GM19328 (cell line): ENCODE data around the gene PHLDB1.
"Not testable (repeated sequence)": the region's sequence is repeated elsewhere in the genome, so short reads cannot be mapped to it uniquely, and the experiment has no call there.

ENCODE experiments used
- ATAC-seq: cut with Tn5 transposase; IDR thresholded peaks from one replicate; pipeline ENCODE4 v1.9.1; 2021; ENCODE audit warnings: mild to moderate bottlenecking, moderate library complexity; ENCODE audit not compliant: unreplicated experiment

Gene PHLDB1

GRCh38 chr11:118657709-118658428 is 50.5 kb downstream of the PHLDB1 start:
- ATAC-seq = no peak

DNA sequence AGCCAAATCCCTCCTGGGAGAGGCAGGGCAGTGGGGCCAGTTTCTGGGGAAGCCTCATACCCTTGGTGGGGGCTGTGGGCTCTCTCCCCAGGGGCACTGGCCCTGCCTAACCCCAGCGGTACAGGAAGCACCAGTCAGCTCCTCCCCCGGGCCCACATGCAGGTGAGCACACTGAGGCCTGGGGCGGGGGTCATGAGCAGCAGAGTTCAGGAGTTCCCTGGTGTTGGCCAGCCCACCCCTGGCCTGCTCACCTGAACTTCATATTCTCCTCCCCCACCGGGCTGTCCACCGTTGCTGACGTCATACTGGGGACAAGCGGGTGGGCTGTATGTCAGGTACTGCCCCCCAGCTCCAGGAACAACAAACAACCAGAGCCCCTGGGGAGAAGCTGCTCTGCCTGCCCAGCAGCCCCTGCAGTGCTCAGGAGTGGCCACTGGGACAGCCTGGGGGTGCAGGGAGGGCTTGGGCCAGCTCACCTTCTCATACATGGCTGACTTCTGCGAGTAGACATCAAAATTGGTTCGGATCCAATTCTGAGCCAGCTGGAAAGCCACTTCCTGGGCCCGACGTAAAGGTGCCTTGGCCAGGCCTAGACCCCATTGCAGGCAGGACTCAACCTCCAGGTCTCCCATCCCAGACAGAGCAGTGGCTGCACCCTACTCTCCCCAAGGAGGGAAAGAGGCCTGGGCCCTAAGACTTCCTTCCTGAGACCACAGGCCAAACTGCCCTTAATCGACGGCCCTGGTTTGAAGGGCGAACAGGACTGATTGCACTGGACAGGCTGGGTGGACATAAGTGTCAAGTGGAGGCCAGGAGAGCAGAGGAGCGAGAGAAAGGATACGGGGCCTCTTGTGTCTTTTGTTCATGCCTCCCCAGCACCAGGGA is 51.3 kb downstream of the PHLDB1 start:
- ATAC-seq = no peak

DNA sequence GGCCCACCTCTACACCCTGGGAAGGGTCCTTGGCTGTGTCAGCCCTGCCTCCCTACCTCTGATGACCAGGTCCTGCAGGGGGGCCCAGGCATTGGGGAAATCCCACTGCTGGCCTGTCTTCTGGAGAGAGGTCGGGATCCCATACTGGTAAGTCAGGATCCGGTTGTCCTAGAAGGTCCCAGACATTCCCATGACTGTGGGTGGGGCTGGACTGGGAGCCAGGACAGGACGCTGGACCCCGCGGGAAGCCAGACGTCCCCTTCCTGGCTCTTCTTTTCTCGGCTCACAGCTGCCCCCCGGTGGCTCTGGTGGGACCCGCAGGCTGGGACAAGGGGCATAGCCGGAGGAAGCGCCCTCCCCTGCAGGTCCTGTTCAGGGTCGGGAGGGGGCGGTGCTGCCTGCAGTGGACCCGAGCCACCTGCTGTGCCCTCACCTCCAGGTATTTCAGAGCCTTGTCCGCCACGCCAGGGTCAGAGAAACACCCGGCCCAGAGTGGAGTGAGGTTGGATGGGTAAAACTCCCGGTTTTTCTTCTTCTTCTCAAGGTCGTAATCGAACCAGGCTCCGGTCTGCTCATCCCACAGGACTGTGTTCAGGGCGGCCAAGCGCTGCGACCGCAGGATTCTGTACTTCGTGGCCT is 52.0 kb downstream of the PHLDB1 start:
- no peak for ATAC-seq

DNA sequence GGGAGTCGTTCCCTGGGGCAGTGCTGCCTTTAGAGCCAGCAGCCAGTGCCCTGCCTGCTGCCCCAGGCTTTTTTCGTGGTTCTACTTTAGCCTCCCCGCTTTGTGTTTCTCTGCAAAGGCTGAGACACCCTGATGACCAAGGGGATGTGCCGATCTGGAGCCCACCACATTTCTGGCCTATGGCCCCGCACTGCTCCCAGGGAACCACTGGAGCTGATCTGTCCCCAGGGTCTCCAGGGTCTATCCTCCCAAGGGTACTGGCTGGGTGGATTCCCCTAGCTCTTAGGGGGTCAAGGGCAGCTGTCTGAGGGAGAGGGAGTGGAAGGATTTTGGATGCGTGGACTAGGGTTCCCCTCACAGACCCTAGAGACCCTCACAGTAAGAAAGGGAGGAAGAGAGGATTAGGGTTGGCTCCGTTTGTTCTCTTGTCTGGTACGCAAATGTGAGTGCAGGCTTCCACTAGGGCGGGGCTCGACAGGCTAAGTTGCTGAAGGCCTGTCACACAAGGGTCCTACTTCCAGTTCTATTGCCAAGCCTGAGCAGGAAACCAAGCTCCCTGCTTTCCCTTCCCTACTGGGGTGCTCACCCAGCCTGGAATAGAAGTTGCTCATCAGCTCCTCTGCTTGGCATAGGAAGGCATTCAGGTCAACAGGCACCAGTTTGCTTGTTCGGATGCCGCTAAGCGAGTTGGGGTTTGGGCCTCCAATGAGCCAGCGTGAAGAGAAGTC is 52.7 kb downstream of the PHLDB1 start:
- ATAC-seq = no peak

DNA sequence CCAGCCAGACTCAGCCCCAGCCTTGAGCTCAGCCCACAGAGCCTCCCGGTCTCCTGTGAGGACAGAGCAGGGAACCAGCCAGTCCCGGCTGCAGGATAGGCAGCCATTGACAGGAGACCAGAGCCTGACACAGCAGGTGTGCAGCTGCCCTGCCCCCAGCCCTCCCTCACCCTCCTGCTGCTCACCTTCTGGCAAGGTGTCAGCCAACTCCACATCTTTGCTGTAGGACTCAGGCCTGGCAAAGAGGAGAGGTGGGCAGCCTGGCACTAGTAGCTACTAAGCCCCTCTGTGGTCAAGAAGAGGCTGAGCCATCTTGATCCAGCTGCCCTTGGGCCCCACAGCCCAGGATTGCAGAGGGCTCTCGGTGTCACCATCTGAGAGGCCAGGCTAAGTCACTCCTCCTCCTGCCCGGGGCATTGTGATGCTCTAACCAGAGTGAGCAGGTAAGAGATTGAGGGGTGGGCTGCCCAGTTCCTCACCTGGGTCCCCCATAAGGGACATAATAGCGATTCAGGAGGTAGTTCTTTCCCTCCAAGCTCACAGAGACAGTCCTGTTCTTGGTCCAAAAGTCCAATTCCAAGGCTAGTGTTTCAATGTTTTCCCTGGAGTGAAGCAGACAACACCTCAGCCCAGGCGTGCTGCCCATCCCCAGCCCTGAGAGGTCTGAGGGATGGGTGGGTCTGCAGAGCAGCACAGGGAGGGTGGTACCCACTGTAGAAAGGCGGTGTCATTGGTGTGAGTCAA is 53.4 kb downstream of the PHLDB1 start:
- ATAC-seq = no peak

DNA sequence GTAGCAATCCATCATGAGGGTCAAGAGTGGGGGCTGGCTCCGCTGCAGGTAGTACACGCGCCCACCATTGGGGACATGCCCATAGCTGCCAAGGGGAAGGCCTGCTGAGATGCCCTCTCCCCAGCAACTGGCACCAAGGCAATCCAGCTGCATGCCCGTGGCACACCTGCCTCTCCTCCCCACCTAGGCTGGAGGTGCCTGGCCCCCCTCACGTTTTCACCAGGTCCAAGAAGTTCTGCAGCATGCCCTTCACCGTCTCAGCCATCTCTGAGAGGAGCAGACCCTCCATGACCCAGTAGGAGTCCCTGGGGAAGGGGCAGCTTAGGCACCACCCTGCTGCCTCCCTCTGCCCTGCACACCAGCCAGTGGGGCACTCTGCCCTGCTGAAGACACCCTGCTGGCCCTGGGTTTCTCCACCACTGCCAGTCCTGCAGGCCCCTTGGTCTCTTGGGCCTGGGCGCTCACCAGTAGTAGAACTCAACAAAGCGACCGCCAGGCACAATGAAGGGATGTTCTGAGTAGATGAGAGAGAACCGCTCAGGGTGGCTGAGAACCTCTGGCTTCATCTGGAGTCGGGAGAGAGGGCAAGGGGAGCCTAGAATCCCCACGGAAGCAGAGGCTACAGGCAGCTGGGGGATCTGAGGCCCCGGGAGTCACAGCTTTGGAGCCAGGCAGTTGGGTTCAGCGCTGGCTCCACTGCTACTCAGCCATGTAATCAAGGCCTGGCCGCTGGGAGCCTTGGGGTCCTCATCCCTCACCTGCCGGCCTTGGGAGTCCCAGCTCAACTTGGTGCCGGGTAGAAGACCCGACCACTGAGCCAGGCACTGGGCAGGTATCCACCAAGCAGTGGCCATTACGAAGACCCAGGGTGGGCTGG is 54.2 kb downstream of the PHLDB1 start:
- no peak for ATAC-seq

- no peak for ATAC-seq
Measured at GRCh38 chr11:118662401-118663271, 55.2 kb downstream of the PHLDB1 start.

- no peak for ATAC-seq
Measured at GRCh38 chr11:118663381-118663780, 56.0 kb downstream of the PHLDB1 start.

GRCh38 chr11:118663902-118664301 is 56.5 kb downstream of the PHLDB1 start:
- ATAC-seq = no peak

DNA sequence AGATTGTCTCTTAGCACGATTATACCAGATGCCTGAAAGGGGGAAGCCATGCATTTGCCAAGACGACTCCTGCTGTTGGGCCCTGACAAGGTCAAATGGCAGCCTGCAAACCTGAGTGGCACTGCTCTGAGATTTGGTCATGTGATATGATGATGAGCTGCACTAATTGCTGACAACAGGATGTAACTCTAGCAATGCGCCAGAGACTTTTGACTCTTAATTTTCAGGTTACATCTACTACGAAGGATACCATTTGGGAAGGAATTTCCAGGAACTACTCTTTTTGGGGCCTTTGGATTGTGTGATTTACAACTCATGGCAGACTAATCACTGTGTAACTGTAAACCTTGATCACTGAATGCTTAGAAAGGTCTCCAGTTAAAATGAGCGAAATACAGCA is 59.0 kb downstream of the PHLDB1 start:
- ATAC-seq = no peak

DNA sequence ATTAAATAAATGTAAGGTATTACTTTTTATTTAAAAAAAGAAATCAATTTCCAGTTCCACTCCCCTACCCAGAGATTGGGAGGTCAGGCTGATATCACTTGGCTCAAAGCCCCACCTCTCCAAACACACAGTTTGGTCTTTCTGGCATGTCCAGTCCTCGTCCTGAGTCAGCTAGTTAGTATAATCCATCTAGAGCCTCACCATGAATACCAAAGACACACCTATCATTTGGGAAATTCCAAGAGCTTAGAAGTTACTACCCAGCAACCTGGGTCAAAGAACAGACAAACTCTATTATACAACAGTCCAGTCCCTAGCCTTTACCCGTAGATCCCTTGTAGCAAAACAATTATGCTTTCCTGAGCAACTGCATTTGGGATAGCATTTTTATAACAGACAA is 62.6 kb downstream of the PHLDB1 start:
- ATAC-seq = no peak

GRCh38 chr11:118671254-118671653 is 63.8 kb downstream of the PHLDB1 start:
- no peak for ATAC-seq

- ATAC-seq = no peak
Measured at GRCh38 chr11:118672846-118673245, 65.4 kb downstream of the PHLDB1 start.

DNA sequence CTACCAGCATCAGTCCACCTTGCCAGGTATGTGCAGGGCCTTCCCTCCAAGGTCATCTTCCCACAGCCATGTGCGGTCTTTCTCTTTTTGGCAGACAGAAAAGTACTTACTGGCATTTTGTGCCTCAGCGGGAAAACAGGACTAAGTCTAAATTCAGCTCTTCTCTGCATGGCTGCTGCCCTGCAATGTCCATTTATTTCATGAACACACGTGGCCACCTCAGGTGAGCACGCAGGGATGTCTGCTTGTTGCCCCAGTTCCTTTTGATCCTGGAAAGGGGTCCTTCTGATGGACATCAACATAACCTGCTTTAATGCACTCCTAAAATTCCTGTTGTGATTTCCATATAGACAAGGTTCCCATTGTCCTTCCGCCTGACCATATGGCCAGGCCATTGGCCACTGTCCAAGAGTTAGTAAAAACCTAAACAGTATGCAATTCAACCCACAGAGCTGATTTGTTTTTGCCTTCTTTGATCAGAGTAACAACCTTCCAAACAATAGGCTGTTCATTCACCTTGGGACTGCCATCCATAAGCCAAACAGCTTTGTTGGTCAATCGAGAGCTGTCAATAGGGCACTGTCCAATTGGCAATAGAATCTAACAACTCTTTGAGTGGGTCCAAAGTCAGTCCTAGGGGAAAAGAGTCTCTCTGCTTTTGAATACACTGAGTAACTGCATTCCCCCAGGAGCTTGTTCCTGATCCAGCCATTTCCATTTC is 66.1 kb downstream of the PHLDB1 start:
- no peak for ATAC-seq

DNA sequence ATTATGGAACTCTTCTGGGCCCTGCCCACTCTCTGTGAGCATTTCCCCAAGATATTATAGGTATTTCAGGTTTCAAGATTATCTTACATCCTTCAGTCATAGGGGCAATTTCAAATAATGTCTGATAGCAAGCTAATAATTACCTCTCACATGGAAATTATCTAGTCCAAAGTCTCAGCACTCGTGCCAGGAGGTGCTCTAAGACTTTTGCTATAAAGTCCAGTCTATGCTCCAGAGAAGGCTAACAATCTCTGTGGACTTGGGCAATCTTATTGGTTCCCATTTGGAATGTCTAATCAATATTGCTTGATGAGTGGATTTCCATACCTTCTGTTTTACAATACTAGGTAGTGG is 66.6 kb downstream of the PHLDB1 start:
- ATAC-seq = no peak

DNA sequence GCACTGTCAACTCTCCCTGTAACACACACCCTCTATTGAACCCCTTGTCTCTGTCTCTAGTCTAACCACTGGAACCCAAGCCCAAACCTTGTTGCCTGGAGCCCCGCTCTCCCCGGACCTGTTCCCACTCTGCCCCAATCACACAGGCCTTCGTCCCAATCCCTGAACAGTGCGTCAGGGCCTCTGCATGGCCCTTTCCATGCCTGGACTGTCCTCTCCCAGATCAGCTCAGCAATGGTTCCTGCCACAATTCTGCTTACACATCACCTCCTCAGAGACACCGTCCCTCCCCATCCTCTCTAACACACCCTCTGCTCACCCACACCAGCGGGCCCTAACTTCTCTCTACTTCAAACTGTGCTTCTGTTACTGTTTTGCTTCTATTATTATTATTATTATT is 70.6 kb downstream of the PHLDB1 start:
- ATAC-seq = no peak

DNA sequence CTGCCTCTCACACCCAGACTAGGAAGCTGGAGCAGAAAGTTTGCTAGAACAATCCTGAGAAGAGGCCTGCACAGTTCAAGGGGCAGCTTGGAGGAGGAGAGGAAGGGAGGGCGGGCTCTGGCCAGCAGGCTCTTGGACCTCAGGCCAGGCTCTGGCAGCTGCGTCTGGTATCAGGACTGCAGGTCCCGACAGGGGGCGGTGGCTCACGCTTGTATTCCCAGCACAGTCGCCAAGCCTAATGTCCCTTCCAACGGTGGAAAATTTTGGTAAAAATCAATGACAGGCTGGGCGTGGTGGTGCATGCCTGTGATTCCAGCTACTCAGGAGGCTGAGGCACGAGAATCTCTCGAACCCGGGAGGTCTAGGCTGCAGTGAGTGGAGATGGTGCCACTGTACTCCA is 71.5 kb downstream of the PHLDB1 start:
- ATAC-seq = not testable (repeated sequence)

DNA sequence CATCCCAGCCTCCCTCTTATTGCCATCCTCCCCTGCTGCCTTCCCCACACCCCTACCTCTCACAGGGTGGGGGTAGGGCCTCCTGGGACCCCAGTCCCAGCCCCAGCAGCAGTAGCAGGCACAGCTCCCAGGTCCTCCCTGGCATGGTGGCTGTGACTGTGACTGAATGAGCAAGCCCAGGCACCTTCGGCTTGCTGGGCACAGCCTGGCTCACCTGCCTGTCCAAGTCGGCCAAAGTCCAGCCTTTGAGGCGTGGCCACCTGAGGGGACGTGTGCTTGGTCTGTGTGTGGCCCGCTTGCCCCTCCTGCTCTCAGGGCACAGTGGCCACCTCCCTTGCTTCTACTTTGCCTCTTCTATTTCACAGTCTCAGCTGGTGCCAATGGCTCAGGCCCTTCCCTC is 72.1 kb downstream of the PHLDB1 start, which contains the start of gene TREH:
TSS of gene TREH (minus strand) at position 168 of the 400 bp plus-strand sequence. CDS start at position 145, 23 bp downstream.
- no peak for ATAC-seq
